IPS DF 6.9 (cell line): ENCODE measurements around the gene KBTBD7.
"Not testable (repeated sequence)": the region's sequence is repeated elsewhere in the genome, so short reads cannot be mapped to it uniquely, and the experiment has no call there.

Experiments used
- DNase-seq: peaks from one replicate; pipeline ENCODE4 v3.0.0-alpha.2; 2013; ENCODE audit warnings: low read depth, low spot score
- H3K27ac ChIP-seq: one replicate; pipeline ENCODE4 v1.5.1; 2013; ENCODE audit warnings: low read length, control low read depth
- H3K27me3 ChIP-seq: 2 replicates; pipeline ENCODE4 v1.6.1; 2013; ENCODE audit warnings: mild to moderate bottlenecking, low read length; ENCODE audit not compliant: control insufficient read depth, insufficient read depth
- H3K36me3 ChIP-seq: 2 replicates; pipeline ENCODE4 v1.6.1; 2013; ENCODE audit warnings: low read length; ENCODE audit not compliant: control insufficient read depth, insufficient read depth
- H3K4me1 ChIP-seq: 2 replicates; pipeline ENCODE4 v1.6.1; 2013; ENCODE audit warnings: low read length; ENCODE audit not compliant: control insufficient read depth, insufficient read depth
- H3K4me3 ChIP-seq: 2 replicates; pipeline ENCODE4 v1.5.1; 2013; ENCODE audit warnings: mild to moderate bottlenecking, low read length
- H3K9me3 ChIP-seq: 2 replicates; pipeline ENCODE4 v1.6.1; 2013; ENCODE audit warnings: low read length, inconsistent platforms; ENCODE audit not compliant: control insufficient read depth, insufficient read depth
- WGBS: extraction: QIAGEN DNeasy Blood & Tissue Kit; methylation state at CpG from one replicate; pipeline ENCODE4 v1.1.7; 2013; ENCODE audit warnings: mixed read lengths, missing lambda C conversion rate; ENCODE audit not compliant: insufficient read length, insufficient coverage; 5-methylcytosine and 5-hydroxymethylcytosine counted together

The KBTBD7 gene

GRCh38 chr13:41196620-41197019 lies 2.3 kb upstream of the KBTBD7 start:
- DNase-seq = no peak
- Histone ChIP-seq H3K27ac (no peak overlapping the region), H3K27me3 (no peaks in the 10 kb centered on the region), H3K9me3 (no peaks in the 10 kb centered on the region), H3K4me1 (peaks cover 2% of the 10 kb centered on the region; the same call in 1 of the 2 replicates), H3K36me3 (no peaks in the 10 kb centered on the region), H3K4me3 (no peak overlapping the region)
- WGBS = no CpG with 5 or more reads among the region's 2 CpGs

GRCh38 chr13:41196011-41196410 lies 1.6 kb upstream of the KBTBD7 start:
- H3K4me3 ChIP-seq = no peak overlapping the region
- H3K36me3 ChIP-seq = no peaks in the 10 kb centered on the region
- no peak overlapping the region for H3K27ac ChIP-seq
- H3K9me3 ChIP-seq = no peaks in the 10 kb centered on the region
- H3K27me3 ChIP-seq = no peaks in the 10 kb centered on the region
- no peak for DNase-seq
- peaks cover 2% of the 10 kb centered on the region; the same call in 1 of the 2 replicates for H3K4me1 ChIP-seq

DNA sequence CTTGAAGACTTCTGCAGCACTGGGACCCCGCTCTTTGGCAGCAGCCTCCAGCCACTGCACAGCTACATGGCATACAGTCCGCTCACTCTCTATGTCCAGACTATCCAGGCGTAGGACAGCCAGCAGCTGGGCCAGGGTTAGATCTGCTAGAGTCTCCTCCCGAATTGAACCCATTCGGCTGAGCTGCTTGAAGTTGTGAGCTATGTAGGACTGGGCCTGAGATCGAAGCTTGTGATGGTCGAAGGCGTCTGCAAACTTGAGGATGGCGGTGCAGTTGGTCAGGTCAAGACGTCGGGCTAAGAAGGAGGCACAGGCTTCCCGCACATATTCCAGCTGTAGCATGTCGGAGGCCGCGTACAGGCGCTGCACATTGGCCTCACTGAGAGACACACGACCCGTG lies 900 bp downstream of the KBTBD7 start:
- Histone ChIP-seq H3K36me3 (no peaks in the 10 kb centered on the region), H3K27me3 (no peaks in the 10 kb centered on the region), H3K27ac (no peak overlapping the region), H3K4me1 (peaks cover 2% of the 10 kb centered on the region; the same call in 1 of the 2 replicates), H3K9me3 (no peaks in the 10 kb centered on the region), H3K4me3 (peak overlapping the region; percentile 49; the same call in 1 of the 2 replicates)
- no peak for DNase-seq
- WGBS = no CpG with 5 or more reads among the region's 18 CpGs

DNA sequence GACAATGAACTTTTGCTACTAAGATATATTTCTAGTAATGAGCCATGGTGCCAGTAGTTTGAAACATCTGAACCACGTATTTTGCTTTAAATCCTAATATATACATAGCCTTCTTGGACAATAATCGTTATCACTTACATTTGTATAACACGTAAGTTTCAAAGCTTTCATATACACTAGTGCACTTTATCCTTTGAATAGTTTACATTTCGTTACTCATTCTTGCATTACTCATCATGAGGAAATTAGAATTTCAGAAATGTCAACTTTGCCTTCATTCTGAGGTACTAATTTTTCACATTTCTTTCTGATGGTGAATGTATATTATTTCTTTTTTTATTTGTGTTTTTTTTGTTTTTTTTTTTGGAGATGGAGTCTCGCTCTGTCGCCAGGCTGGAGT lies 5.8 kb downstream of the KBTBD7 start:
- no peak for DNase-seq
- H3K9me3 ChIP-seq = no peaks in the 10 kb centered on the region
- WGBS = no CpG with 5 or more reads among the region's 6 CpGs
- H3K27ac ChIP-seq = no peak overlapping the region
- H3K4me3 ChIP-seq = no peak overlapping the region
- peaks cover 2% of the 10 kb centered on the region; the same call in 1 of the 2 replicates for H3K4me1 ChIP-seq
- no peaks in the 10 kb centered on the region for H3K27me3 ChIP-seq
- H3K36me3 ChIP-seq = no peaks in the 10 kb centered on the region

GRCh38 chr13:41186481-41186880 lies 7.9 kb downstream of the KBTBD7 start:
- Histone ChIP-seq H3K27ac (no peak overlapping the region), H3K36me3 (no peaks in the 10 kb centered on the region), H3K9me3 (no peaks in the 10 kb centered on the region), H3K27me3 (no peaks in the 10 kb centered on the region), H3K4me1 (no peaks in the 10 kb centered on the region), H3K4me3 (no peak overlapping the region)
- no peak for DNase-seq
- WGBS = no CpG with 5 or more reads among the region's 3 CpGs

GRCh38 chr13:41182231-41182630 lies 12.1 kb downstream of the KBTBD7 start:
- DNase-seq = no peak
- no peak overlapping the region for H3K27ac ChIP-seq
- H3K9me3 ChIP-seq = no peaks in the 10 kb centered on the region
- H3K4me1 ChIP-seq = no peaks in the 10 kb centered on the region
- H3K27me3 ChIP-seq = no peaks in the 10 kb centered on the region
- H3K4me3 ChIP-seq = no peak overlapping the region
- H3K36me3 ChIP-seq = no peaks in the 10 kb centered on the region

GRCh38 chr13:41179593-41180250 lies 14.6 kb downstream of the KBTBD7 start:
- Histone ChIP-seq H3K4me1 (no peaks in the 10 kb centered on the region), H3K9me3 (no peaks in the 10 kb centered on the region; the same call in 1 of the 2 replicates), H3K36me3 (no peaks in the 10 kb centered on the region), H3K4me3 (no peak overlapping the region), H3K27me3 (no peaks in the 10 kb centered on the region), H3K27ac (no peak overlapping the region)
- WGBS = no CpG with 5 or more reads among the region's 4 CpGs
- no peak for DNase-seq

GRCh38 chr13:41178040-41178439 lies 16.3 kb downstream of the KBTBD7 start:
- DNase-seq = no peak
- no peak overlapping the region for H3K27ac ChIP-seq
- no CpG with 5 or more reads among the region's 7 CpGs for WGBS
- no peaks in the 10 kb centered on the region for H3K36me3 ChIP-seq
- H3K9me3 ChIP-seq = peaks cover 2% of the 10 kb centered on the region; the same call in 1 of the 2 replicates
- no peak overlapping the region for H3K4me3 ChIP-seq
- no peaks in the 10 kb centered on the region for H3K27me3 ChIP-seq
- H3K4me1 ChIP-seq = no peaks in the 10 kb centered on the region

GRCh38 chr13:41177616-41178015 lies 16.8 kb downstream of the KBTBD7 start:
- no peaks in the 10 kb centered on the region for H3K4me1 ChIP-seq
- H3K9me3 ChIP-seq = peaks cover 2% of the 10 kb centered on the region; the same call in 1 of the 2 replicates
- no peak for DNase-seq
- no CpG with 5 or more reads among the region's 2 CpGs for WGBS
- H3K36me3 ChIP-seq = no peaks in the 10 kb centered on the region
- H3K27me3 ChIP-seq = no peaks in the 10 kb centered on the region
- H3K4me3 ChIP-seq = no peak overlapping the region
- H3K27ac ChIP-seq = no peak overlapping the region

- WGBS = no CpG with 5 or more reads among the region's 8 CpGs
- not testable (repeated sequence) for DNase-seq, H3K9me3 ChIP-seq, H3K36me3 ChIP-seq, H3K4me1 ChIP-seq, H3K27me3 ChIP-seq, H3K27ac ChIP-seq, H3K4me3 ChIP-seq
These were observed 18.8 kb downstream of the KBTBD7 start for GRCh38 chr13:41175576-41175975.

- H3K4me1 ChIP-seq = peaks cover 2% of the 10 kb centered on the region; the same call in 1 of the 2 replicates
- H3K4me3 ChIP-seq = no peak overlapping the region
- no peaks in the 10 kb centered on the region for H3K9me3 ChIP-seq
- no peak for DNase-seq
- no peaks in the 10 kb centered on the region for H3K36me3 ChIP-seq
- no peaks in the 10 kb centered on the region for H3K27me3 ChIP-seq
- no CpG with 5 or more reads among the region's 3 CpGs for WGBS
- no peak overlapping the region for H3K27ac ChIP-seq
These were observed 32.2 kb downstream of the KBTBD7 start for GRCh38 chr13:41162151-41162550.
